Glutamatergic neuron (in vitro differentiated cells): ENCODE measurements around the gene TIMM17B. TPM values are rescaled to one million over a fixed set of nuclear protein-coding genes. Genes with fewer than 3 reads are reported as not detected.

ENCODE experiments used
- total RNA-seq: library from RNA; stranded (reverse); fragmentation: NEBNext Ultra II Directional; extraction: Animal tissue kit (Norgen Biotek cat#: 25700); gene quantifications from one replicate; pipeline ENCODE4 v1.2.1, GENCODE V29; 2021; ENCODE audit not compliant: unreplicated experiment

The TIMM17B gene
- total RNA-seq, 1 donor from 2014 or later, result 71.8 TPM

Other genes with a start within 250 kb of the TIMM17B start
- gene WAS, start 214.0 kb downstream of the TIMM17B start, total RNA-seq, result 2.6 TPM
- gene SUV39H1, start 201.0 kb downstream of the TIMM17B start, total RNA-seq, result 4.7 TPM
- gene GLOD5, start 136.0 kb downstream of the TIMM17B start, total RNA-seq, result not detected
- not detected for gene GATA1, start 111.2 kb downstream of the TIMM17B start, total RNA-seq
- 264 TPM for gene HDAC6, start 95.7 kb downstream of the TIMM17B start, total RNA-seq
- gene ERAS, start 71.3 kb downstream of the TIMM17B start, total RNA-seq, result not detected
- gene PCSK1N, start 62.2 kb downstream of the TIMM17B start, total RNA-seq, result 127 TPM
- gene PQBP1, start 162 bp upstream of the TIMM17B start, total RNA-seq, result 120 TPM
- 22.1 TPM for gene SLC35A2, start 13.9 kb upstream of the TIMM17B start, total RNA-seq
- 16.5 TPM for gene PIM2, start 21.3 kb upstream of the TIMM17B start, total RNA-seq
- 68.3 TPM for gene OTUD5, start 59.8 kb upstream of the TIMM17B start, total RNA-seq
- gene KCND1, start 74.1 kb upstream of the TIMM17B start, total RNA-seq, result 7.2 TPM
- 129 TPM for gene GRIPAP1, start 104.5 kb upstream of the TIMM17B start, total RNA-seq
- 39.8 TPM for gene TFE3, start 145.6 kb upstream of the TIMM17B start, total RNA-seq
- gene CCDC120, start 161.2 kb upstream of the TIMM17B start, total RNA-seq, result 17.6 TPM
- 41.5 TPM for gene PRAF2, start 176.2 kb upstream of the TIMM17B start, total RNA-seq
- gene WDR45, start 182.1 kb upstream of the TIMM17B start, total RNA-seq, result 66.4 TPM
- gene GPKOW, start 226.0 kb upstream of the TIMM17B start, total RNA-seq, result 20.6 TPM